NCI-H345 treated with DMSO at 0.1 percent for 48 hours (cell line): ENCODE data around the gene TMEM135.

ENCODE experiments used
- DNase-seq: peaks from one replicate; lab custom pipeline; 2025; ENCODE audit not compliant: unreplicated experiment; lab: John Stamatoyannopoulos, UW

Gene TMEM135

DNA sequence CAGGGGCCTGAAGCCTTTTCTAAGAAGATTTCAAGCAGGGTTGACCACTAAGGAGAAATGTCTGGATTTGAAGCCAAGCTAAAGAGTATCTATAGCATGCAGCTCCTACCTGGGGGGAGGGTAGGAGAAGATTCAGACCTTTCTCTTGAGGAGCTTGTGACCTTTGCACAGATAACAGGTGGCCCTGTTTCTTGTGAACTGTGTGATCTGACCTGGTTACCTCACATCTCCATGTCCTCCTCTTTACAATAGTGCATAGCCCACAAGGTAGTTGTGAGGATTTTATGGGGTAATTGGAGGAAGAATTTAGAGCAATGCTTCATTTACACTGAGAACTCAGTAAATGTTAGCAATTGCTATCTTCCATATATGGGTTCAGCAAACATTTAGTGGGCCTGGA, 310.1 kb downstream of the TMEM135 start:
- no peak for DNase-seq

DNA sequence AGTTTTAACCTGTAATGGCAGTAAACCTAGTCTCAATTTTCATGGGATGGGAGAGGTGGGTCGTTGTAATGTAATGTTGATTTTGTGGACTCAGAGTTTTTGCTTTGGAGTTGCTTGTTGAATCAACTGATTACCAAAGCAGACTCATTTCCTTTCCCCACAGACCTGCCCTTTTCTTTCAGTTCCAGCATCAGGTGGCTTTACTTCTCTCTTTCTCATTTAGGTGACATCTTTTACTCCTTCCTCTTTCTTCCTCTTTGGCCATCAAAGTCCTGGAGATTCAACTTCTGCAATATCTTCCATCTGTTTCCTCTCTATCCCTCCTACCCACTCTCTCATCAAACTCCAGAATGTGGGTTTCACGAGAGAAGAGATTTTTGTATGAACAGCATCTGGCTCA, 313.9 kb downstream of the TMEM135 start:
- no peak for DNase-seq

DNA sequence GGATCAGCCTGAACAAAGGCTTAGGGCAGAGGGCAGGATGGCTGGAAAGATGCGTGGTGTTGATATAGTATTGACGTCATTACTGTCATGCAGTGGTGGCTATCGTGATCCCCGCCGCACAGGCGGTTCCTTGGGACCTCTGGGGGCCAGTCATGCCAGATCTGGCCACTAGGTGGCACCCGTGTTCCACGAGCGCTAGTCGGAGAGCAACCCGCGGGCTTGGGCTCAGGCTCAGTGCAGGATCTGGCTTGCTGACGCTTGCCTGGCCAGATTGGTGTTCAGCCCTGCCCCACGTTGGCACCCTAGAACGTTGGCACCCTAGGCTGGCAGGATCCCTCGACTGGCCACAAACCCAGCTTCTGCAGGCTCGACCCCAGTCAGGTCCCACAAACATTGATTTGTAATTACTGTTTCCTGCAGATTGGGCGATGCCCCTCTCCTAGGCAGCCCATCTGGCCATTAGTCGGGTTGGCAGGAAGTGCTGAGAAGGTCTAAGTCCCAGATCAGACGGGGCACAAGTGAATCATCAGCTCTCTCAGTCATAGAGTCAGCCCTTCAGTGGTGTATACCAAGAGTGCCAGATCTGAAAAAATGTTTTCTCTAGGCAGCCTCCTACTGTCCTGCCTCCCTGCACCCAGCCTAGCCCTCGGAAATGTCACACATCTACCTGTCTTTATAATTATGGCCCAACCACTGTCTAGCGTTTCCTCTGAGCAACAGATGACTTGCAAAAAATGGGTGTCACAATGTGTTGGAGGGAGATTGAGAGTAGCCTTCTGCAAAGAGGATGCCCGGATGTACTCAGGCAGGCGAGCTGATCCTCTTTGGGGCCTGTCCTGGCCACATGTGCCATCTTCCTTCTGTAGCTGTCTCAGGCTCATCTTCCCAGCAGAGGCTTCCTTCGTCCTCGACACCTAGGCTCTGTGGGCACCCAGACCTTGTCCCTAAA, 315.3 kb downstream of the TMEM135 start:
- DNase-seq, result peak; percentile 66

DNA sequence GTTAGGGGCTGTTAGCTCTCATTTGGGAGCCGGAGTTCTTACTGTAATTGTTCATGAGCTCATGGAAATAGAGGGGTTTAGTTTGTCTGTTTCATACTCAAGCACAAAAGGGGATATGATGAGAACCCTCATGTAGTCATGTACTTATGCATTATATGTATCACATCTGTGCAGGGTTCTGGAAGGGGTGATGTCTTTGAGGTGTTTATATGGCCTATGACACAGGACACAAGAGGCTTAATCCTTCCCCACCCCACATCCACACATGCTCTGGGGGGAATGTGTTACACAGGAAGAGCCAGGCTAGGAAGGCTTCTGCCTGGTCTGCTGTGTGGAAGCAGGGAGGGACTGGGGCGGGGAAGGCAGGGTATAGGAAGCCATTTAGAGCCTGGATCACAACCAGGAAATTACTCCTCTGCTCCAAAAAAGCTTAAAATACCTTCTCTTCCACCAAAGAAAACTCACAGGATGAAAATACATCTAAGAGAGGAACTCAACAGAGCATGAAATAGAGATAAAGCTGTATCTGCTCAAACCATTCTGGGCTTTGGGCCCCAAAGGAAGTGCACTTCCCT, 316.1 kb downstream of the TMEM135 start:
- DNase-seq, result no peak

DNA sequence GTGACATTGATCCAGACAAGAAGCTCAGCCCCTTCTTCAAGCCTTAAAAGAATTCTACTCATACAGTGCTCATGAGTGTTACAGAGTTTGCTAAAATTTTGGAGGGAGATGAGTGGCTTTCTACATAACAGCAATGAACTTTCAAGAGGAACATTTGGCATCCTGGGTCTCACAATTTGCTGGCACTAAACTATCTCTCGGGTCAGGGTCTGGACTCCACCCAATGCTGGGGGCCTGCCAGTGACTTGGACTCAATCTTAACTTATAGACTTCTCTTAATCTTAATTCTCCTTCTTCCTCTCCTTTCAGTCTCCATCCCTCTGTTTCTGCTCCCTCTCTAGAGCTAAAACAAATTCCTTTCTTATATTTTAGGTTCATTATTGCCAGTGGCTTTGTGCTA, 317.9 kb downstream of the TMEM135 start:
- no peak for DNase-seq

DNA sequence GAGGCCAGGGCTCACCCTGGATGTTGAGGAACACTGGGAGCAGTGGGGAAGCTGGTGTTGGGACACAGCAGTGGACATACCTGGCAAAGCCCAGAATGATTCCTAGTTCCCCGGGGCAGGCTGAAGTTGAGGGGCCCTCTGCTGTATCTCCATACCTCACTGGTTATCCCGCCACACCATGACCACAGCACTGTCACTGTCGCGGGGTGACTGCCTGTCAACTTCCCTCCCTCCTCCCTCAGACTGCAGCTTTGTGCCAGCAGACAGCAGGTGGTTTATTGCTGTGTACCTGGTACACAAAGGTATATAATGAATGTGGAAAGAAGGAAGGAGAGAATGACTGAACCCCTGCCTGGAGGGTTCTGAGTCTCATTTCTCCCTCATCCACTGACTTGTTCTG, 318.7 kb downstream of the TMEM135 start:
- DNase-seq, result peak; percentile 65

DNA sequence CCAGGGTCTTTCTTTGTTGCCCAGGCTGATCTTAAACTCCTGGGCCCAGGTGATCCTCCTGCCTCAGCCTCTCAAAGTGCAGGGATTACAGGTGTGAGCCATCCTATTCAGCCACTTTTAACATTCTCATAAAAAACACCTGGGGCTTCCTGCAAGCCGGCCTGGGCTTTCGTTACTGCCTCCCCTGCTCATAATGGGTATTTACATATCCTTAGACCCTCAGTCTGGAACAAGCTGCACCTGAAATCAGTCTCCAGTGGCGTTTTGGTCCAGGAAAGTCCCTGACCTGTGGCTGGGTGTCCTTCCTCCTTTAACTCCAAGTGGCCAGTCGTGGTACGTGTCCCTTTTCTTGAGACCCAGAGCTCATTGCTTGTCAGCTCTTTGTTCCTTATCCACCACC, 320.7 kb downstream of the TMEM135 start:
- no peak for DNase-seq

DNA sequence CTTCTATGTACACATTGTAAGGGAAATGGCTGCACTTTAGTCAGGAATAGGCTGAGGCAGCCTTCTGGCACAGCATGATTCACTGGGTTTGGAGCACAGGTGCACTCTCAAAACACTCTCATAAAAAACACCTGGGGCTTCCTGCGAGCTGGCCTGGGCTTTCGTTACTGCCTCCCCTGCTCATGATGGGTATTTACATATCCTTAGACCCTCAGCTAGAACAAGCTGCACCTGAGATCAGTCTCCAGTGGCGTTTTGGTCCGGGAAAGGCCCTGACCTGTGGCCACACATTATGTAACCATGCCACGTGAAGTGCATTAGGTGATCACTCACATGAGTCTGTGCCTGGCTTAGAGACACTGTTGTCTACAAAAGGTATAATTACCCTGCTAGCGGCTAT, 321.7 kb downstream of the TMEM135 start:
- DNase-seq, result peak; percentile 83

DNA sequence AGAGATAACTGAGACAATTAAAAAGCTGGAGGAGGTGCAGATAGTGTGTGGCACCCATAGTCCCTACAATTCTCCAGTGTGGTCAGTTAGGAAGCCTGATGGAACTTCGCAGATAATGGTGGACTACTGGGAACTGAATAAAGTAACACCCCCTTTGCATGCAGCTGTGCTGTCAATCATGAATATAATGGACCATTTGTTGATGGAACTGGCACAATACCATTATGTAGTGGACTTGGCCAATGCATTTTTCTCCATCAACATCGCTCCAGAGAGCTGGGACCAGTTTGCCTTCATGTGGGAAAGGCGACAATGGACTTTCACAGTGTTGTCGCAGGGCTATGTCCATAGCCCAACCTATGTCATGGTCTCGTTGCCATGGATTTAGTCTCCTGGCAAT, 324.2 kb downstream of the TMEM135 start:
- DNase-seq, result no peak

DNA sequence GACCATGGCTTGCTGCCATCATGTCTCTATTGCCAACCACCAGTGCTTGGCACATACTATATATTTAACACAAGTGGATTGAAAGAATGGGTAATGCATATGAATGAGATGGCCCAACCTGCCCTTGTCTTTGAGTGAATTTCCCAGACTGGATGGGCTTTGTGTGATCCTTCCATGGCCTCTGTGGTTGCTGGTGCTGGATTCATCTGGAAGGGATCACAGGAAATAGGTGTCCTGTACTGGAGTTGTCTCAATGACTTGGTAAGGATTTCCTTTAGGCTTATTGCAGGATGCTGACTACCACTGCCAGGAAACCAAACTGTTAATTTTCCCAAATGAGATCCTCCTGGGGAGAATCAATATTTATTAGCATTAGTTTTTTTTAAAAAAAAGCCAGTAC, 328.6 kb downstream of the TMEM135 start:
- no peak for DNase-seq

DNA sequence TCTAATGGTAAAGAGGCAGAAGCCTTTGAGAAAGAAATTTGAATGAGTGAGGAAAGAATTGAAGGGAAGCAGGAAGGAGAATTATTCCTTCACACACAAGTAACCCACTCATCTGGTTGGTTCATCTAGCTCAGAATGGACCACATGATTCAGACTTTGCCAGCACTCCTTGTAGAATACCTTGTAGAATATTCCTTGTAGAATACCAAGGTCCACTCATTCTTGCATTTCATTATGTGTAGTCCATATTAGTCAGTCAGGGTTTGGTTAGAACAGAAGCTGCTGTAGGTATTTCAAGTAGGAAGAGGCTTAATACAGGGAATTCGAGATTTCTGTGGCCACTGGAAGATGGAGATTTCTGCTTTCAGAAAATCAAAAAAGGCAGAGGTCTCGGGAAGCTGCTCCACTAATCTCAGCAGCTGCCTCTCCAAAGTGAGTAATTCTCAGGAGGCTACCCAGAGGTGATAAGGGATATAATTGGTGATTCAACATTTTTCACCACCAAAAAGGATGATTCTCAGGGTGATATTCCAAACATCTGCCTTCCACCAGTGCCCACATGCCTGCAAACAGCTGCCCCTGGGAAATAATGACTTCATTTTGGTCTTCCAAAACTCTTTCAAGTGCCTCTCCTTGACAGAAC, 329.1 kb downstream of the TMEM135 start:
- DNase-seq, result no peak

DNA sequence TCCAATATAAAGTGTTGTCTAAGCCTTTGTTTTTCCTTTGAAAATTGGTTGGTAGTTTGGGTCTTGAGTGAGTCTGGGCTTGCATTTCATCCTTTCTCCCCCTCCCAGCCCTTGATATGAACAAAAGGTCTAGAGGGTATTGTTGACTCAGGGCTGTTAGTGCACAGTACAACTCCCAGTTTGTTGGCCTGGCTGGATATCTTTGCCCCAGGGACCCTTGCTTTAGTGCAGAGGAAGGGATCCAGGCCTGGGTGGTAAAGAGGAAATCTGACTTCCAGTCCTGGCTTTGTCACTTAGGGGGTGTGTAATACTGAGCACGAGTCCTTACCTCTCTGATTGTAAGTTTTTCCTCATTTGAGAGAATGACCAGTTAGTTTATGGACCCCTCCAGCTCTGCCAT, 330.4 kb downstream of the TMEM135 start:
- DNase-seq, result no peak

DNA sequence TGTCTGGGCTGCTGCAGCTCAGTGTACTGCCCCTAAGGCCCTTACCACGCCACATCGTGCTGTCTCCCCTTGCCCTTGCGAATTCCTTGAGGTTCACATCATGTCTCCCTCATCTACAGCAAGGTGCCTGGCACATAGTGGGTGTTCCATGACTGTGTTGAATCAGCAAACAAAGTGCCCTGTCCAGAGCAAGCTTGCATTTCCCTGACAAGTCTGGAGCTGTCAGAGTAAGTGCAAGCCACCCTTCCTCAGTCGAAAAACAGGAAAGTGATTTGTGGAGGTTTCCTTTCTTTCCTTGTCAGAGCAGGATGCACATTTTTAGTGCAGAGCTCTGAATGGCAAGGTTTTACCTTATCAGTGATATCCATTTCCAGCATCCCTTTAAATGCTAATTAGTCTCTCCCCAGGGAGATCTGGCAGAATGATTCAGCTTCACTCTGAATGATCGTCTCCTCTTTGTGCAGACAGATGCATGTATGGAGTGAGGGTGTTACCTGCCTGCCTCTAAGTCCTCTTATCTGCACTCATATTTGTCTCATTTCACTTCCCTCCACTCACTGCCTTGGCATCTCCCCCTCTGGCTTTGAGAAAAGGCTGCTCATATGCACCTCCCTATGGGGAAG, 331.2 kb downstream of the TMEM135 start:
- peak; percentile 91 for DNase-seq

DNA sequence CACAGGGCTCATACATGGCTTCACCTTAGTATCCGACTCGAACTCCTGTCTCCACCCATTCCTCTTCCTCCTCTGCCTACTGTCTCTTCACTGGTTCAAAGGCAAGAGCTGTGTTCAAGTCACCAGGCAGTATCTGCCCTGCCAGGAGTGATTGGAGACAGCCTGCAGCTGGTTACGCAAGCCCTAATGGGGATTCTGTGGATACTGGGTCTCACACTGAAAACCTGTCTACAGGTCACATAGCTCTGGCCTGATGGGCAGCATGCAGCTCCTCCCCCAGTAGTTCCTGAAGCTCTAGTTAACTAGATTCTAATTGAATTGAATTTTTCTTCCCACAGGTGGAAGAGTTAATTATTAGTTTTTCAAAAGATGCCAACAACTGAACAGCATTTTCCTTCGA, 332.2 kb downstream of the TMEM135 start:
- no peak for DNase-seq

DNA sequence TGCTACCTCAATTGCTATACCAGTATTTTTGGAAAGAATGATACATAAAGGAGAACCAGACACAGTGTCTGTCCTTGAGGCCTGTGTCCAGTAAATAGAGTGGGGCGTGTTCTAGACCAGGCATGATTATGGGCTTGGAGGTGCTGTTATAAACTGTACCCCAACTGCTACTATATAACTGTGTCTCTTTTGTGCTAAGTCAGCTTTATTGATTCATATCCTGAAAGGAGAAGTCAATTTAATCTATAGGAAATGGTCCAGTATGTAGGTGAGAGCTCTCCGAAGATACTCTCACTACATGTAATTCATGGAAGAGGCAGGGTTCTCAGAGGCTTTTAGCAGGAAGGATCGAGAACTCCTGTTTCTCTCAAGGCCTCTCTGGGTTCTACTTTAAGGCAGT, 334.3 kb downstream of the TMEM135 start:
- DNase-seq, result no peak
